HG03280 (cell line): ENCODE results near the gene CLIP1.
"Not testable (repeated sequence)": the region's sequence is repeated elsewhere in the genome, so short reads cannot be mapped to it uniquely, and the experiment has no call there.

ENCODE experiments used
- ATAC-seq: cut with Tn5 transposase; IDR thresholded peaks from one replicate; pipeline ENCODE4 v1.9.1; 2021; ENCODE audit warnings: mild to moderate bottlenecking, moderate library complexity; ENCODE audit not compliant: unreplicated experiment

CLIP1 gene

GRCh38 chr12:122260735-122261134 lies 161.7 kb downstream of the CLIP1 start:
- ATAC-seq: not testable (repeated sequence)

- ATAC-seq: not testable (repeated sequence)
Observed at GRCh38 chr12:122258939-122259338, 163.5 kb downstream of the CLIP1 start.

GRCh38 chr12:122258462-122258861 lies 164.0 kb downstream of the CLIP1 start:
- ATAC-seq: not testable (repeated sequence)

- no peak for ATAC-seq
Observed at GRCh38 chr12:122250536-122250935, 171.9 kb downstream of the CLIP1 start.

GRCh38 chr12:122250047-122250446 lies 172.4 kb downstream of the CLIP1 start:
- ATAC-seq: no peak

- no peak for ATAC-seq
Observed at GRCh38 chr12:122245553-122245952, 176.9 kb downstream of the CLIP1 start.

GRCh38 chr12:122244565-122245371 lies 177.7 kb downstream of the CLIP1 start:
- no peak for ATAC-seq

GRCh38 chr12:122243965-122244364 lies 178.5 kb downstream of the CLIP1 start:
- no peak for ATAC-seq

- no peak for ATAC-seq
Observed at GRCh38 chr12:122238861-122239260, 183.6 kb downstream of the CLIP1 start.

GRCh38 chr12:122235741-122236140 lies 186.7 kb downstream of the CLIP1 start:
- no peak for ATAC-seq

GRCh38 chr12:122232691-122233090 lies 189.8 kb downstream of the CLIP1 start:
- no peak for ATAC-seq

GRCh38 chr12:122230798-122231197 lies 191.7 kb downstream of the CLIP1 start:
- no peak for ATAC-seq

- ATAC-seq: no peak
Observed at GRCh38 chr12:122228092-122228491, 194.4 kb downstream of the CLIP1 start.

GRCh38 chr12:122227341-122227740 lies 195.1 kb downstream of the CLIP1 start:
- no peak for ATAC-seq

- no peak for ATAC-seq
Observed at GRCh38 chr12:122226366-122227125, 195.9 kb downstream of the CLIP1 start.

- ATAC-seq: peak; percentile 91
Observed at GRCh38 chr12:122225683-122226365, 196.6 kb downstream of the CLIP1 start, which contains the start of gene DIABLO. DIABLO (minus strand) TSS chr12:122226052; CDS start chr12:122226014, 38 bp downstream.
